ENCODE results near the gene FAM111A.

The FAM111A gene

GRCh38 chr11:59187587-59187986, 44.9 kb downstream of the FAM111A start:
- Histone ChIP-seq H3K9me3 (ENCODE audit: control insufficient read depth, low read length) (no peaks in the 10 kb centered on the region), H3K4me2 (ENCODE audit: low read length) (no peak overlapping the region), H3K36me3 (ENCODE audit: control insufficient read depth, insufficient read depth, low read length) (no peaks in the 10 kb centered on the region), H2AFZ (no peak overlapping the region), H3K4me3 (ENCODE audit: low read depth, low read length) (no peak overlapping the region), H3K27ac (no peak overlapping the region), H3K9ac (no peak overlapping the region), H3K27me3 (ENCODE audit: control insufficient read depth, insufficient read depth, low read length) (no peaks in the 10 kb centered on the region), H3K4me1 (no peaks in the 10 kb centered on the region), H3K79me2 (no peaks in the 10 kb centered on the region)
- no peak for TF ChIP-seq CTCF (IDR thresholded peaks at IDR 0.05)

- no peaks in the 10 kb centered on the region for H3K36me3 ChIP-seq (ENCODE audit: control insufficient read depth, insufficient read depth, low read length)
- TF ChIP-seq CTCF (IDR thresholded peaks at IDR 0.05): no peak
- H3K4me3 ChIP-seq (ENCODE audit: low read depth, low read length): no peak overlapping the region
- H3K4me1 ChIP-seq: no peaks in the 10 kb centered on the region
- H3K9me3 ChIP-seq (ENCODE audit: control insufficient read depth, low read length): no peaks in the 10 kb centered on the region
- H3K79me2 ChIP-seq: no peaks in the 10 kb centered on the region
- no peak overlapping the region for H3K4me2 ChIP-seq (ENCODE audit: low read length)
- H2AFZ ChIP-seq: no peak overlapping the region
- H3K9ac ChIP-seq: no peak overlapping the region
- H3K27ac ChIP-seq: no peak overlapping the region
- no peaks in the 10 kb centered on the region for H3K27me3 ChIP-seq (ENCODE audit: control insufficient read depth, insufficient read depth, low read length)
Observed at GRCh38 chr11:59188954-59189353, 46.3 kb downstream of the FAM111A start.

GRCh38 chr11:59189986-59190385, 47.3 kb downstream of the FAM111A start:
- Histone ChIP-seq H3K4me1 (no peaks in the 10 kb centered on the region), H3K36me3 (ENCODE audit: control insufficient read depth, insufficient read depth, low read length) (no peaks in the 10 kb centered on the region), H3K4me2 (ENCODE audit: low read length) (no peak overlapping the region), H3K9me3 (ENCODE audit: control insufficient read depth, low read length) (no peaks in the 10 kb centered on the region), H2AFZ (no peak overlapping the region), H3K4me3 (ENCODE audit: low read depth, low read length) (no peak overlapping the region), H3K79me2 (no peaks in the 10 kb centered on the region), H3K9ac (no peak overlapping the region), H3K27ac (no peak overlapping the region), H3K27me3 (ENCODE audit: control insufficient read depth, insufficient read depth, low read length) (no peaks in the 10 kb centered on the region)
- TF ChIP-seq CTCF (IDR thresholded peaks at IDR 0.05): no peak

DNA sequence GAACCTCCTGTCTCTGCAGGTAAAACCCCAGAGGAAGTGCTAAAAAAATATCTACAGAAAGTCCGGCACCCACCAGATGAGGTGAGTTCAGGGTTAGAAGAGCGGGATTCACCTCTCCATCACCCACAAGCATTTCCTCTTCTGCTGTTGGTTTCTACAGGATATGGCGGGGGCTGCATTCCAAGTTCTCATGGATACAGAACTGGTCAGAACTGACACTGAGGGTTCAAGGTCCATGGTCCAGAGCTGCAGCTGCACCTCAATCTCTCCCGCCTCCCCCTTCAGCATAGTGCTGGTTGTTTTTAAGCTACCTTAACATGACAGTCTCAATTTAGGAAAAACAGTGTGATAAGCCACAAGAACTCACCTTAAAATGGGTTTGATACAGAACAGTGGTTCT, 48.4 kb downstream of the FAM111A start:
- Histone ChIP-seq H2AFZ (no peak overlapping the region), H3K9me3 (ENCODE audit: control insufficient read depth, low read length) (no peaks in the 10 kb centered on the region), H3K79me2 (no peaks in the 10 kb centered on the region), H3K36me3 (ENCODE audit: control insufficient read depth, insufficient read depth, low read length) (no peaks in the 10 kb centered on the region), H3K4me3 (ENCODE audit: low read depth, low read length) (no peak overlapping the region), H3K27me3 (ENCODE audit: control insufficient read depth, insufficient read depth, low read length) (no peaks in the 10 kb centered on the region), H3K9ac (no peak overlapping the region), H3K4me2 (ENCODE audit: low read length) (no peak overlapping the region), H3K4me1 (no peaks in the 10 kb centered on the region), H3K27ac (no peak overlapping the region)
- TF ChIP-seq CTCF (IDR thresholded peaks at IDR 0.05): no peak

DNA sequence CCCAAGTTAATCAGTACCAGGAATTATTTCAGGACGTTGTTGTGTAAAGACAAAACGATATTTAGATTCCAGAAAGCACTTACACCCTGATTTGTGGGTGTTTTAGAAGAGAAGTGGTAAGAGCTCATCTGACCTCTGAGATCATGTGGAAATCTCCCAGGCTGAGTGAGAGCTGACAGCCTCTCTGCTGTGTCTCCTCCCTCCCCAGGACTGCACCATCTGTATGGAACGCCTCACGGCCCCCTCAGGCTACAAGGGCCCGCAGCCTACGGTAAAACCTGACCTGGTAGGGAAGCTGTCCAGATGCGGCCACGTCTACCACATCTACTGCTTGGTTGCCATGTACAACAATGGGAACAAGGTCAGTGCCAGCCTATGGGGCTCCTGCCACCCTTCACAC, 49.2 kb downstream of the FAM111A start:
- H3K27ac ChIP-seq: no peak overlapping the region
- H3K79me2 ChIP-seq: no peaks in the 10 kb centered on the region
- no peak for TF ChIP-seq CTCF (IDR thresholded peaks at IDR 0.05)
- H3K4me2 ChIP-seq (ENCODE audit: low read length): no peak overlapping the region
- H3K9ac ChIP-seq: no peak overlapping the region
- H2AFZ ChIP-seq: no peak overlapping the region
- H3K36me3 ChIP-seq (ENCODE audit: control insufficient read depth, insufficient read depth, low read length): no peaks in the 10 kb centered on the region
- no peaks in the 10 kb centered on the region for H3K27me3 ChIP-seq (ENCODE audit: control insufficient read depth, insufficient read depth, low read length)
- H3K4me1 ChIP-seq: no peaks in the 10 kb centered on the region
- H3K9me3 ChIP-seq (ENCODE audit: control insufficient read depth, low read length): no peaks in the 10 kb centered on the region
- no peak overlapping the region for H3K4me3 ChIP-seq (ENCODE audit: low read depth, low read length)

Measured in parathyroid adenoma (tissue), 2 donors.